Keratinocyte (primary cell): ENCODE results near the gene PCSK6.

Experiments
- CTCF ChIP-seq, 3 experiments: IDR thresholded peaks in 1 of 3; conservative IDR thresholded peaks in 1 of 3; optimal IDR thresholded peaks in 1 of 3; 2 replicates in 2 of 3; 3 replicates in 1 of 3; pipeline versions ENCODE3 to v1.5.1; 2011; ENCODE audit warnings: low read length in 3 of 3, mild to moderate bottlenecking in 3 of 3, moderate library complexity in 2 of 3, control low read depth in 1 of 3, inconsistent platforms in 1 of 3; ENCODE audit not compliant: insufficient read depth in 2 of 3; ENCODE audit errors: extremely low read depth in 1 of 3
- EZH2 ChIP-seq: IDR thresholded peaks from one replicate; pipeline ENCODE4 v1.6.1; 2012; ENCODE audit warnings: inconsistent platforms, mild to moderate bottlenecking, low read length, moderate library complexity

- TF ChIP-seq CTCF (optimal IDR thresholded peaks at IDR 0.05 in 1 of 3, IDR thresholded peaks at IDR 0.05 in 1 of 3, conservative IDR thresholded peaks at IDR 0.05 in 1 of 3; ENCODE audit: extremely low read depth in 1 of 3, insufficient read depth in 2 of 3, low read length in 3 of 3) (peak in 2 of 3 experiments; percentile 29 to 39), EZH2 (no peak)
These were observed 212.9 kb downstream of the PCSK6 start for GRCh38 chr15:101276501-101277037.
